Measurements from ENCODE around the gene BTNL8.
A peak's percentile ranks its signal among the peaks of the same experiment; 100 is the strongest.

BTNL8 gene

DNA sequence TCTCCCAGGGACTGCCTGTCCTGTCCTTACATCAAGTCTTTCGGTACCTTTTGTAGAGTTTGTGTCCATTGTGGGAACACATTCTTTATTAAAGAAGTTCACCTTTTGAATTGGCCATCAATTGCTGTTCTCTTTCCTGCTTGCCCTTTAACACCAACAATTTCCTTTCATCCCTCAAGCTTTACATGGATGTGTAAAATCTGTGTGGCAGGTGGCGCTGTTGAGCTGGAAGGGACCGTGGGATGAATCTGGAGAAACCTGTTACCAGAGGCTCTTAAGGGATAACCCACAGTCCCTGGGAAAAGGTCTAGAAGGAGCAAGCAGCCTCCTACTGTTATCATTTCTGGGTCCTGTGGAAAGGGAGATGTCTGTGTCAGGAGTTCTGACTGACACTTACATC, 30.0 kb upstream of the BTNL8 start:
- TF ChIP-seq, protein P1, sequence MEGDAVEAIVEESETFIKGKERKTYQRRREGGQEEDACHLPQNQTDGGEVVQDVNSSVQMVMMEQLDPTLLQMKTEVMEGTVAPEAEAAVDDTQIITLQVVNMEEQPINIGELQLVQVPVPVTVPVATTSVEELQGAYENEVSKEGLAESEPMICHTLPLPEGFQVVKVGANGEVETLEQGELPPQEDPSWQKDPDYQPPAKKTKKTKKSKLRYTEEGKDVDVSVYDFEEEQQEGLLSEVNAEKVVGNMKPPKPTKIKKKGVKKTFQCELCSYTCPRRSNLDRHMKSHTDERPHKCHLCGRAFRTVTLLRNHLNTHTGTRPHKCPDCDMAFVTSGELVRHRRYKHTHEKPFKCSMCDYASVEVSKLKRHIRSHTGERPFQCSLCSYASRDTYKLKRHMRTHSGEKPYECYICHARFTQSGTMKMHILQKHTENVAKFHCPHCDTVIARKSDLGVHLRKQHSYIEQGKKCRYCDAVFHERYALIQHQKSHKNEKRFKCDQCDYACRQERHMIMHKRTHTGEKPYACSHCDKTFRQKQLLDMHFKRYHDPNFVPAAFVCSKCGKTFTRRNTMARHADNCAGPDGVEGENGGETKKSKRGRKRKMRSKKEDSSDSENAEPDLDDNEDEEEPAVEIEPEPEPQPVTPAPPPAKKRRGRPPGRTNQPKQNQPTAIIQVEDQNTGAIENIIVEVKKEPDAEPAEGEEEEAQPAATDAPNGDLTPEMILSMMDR (IDR thresholded peaks at IDR 0.05; ENCODE audit: extremely low read depth, insufficient read depth, missing control alignments) = peak; percentile 83
- peak; percentile 59 for DNase-seq (ENCODE audit: low spot score)
- in situ Hi-C loops (cut with MboI; ENCODE audit: low pct_unique_long_range_greater_than_20kb, low sequenced_read_pairs, unreplicated experiment) = no loop called here

DNA sequence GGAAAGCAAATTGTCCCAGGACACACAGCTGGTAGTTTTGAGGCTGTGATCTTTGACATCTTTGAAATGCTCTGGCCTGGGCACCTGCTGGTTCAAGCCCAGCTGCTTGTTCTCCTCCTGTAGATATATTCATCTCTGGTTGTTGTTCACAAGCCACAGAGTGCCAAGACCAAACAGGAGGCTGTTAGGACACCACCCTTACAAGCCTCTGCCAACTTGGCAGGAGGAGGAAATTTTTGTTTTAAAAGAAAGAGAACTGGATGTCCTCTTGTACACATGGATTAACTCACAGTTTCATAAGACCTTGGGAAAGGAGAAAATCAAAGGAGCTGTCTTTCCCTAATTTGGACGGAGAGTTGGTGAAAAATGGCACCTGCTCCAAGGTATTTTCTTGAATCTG, 29.4 kb upstream of the BTNL8 start:
- no peak for DNase-seq (ENCODE audit: low spot score)
- in situ Hi-C loops (cut with MboI; ENCODE audit: low pct_unique_long_range_greater_than_20kb, low sequenced_read_pairs, unreplicated experiment) = no loop called here
- TF ChIP-seq, protein P1 (IDR thresholded peaks at IDR 0.05; ENCODE audit: extremely low read depth, insufficient read depth, missing control alignments) = no peak

DNA sequence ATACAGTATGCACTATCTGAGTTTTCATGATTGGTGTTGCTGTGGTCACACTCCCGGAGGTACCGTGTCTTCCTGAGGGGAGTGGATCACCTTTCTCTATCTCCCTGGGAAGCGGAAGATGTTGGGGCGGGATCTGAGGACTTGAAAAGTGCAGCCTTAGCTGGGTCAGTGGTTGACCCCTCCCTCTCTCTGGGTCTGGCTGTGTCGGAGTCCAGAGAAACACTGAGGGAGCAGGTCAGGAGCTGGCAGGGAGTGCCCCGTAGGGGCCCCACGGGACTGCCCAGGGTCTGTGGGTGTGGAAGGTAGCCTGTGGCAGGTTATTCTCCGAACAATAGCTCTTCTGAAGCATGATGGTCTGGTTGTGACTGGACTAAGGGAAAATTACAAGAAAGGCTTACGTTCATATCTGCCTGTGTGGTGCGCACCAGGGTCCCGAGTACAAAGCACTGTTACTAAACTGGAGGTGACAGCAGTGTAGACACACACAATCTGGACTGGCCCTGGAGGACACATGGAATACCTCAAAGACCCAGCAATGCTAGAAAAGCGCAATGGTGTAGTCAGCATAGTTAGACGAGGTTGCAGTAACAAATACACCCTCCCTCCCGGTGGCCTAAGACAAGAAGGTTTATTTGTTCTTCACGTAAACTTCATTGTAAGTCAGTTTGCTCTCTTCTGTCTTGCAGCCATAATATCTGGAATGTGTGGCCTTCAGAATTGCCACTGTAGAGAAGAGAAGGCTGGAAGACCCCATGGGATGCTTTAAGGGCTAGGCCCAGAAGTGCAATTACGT, 28.5 kb upstream of the BTNL8 start:
- no peak for DNase-seq (ENCODE audit: low spot score)
- in situ Hi-C loops (cut with MboI; ENCODE audit: low pct_unique_long_range_greater_than_20kb, low sequenced_read_pairs, unreplicated experiment) = no loop called here
- TF ChIP-seq, protein P1 (IDR thresholded peaks at IDR 0.05; ENCODE audit: extremely low read depth, insufficient read depth, missing control alignments) = no peak

DNA sequence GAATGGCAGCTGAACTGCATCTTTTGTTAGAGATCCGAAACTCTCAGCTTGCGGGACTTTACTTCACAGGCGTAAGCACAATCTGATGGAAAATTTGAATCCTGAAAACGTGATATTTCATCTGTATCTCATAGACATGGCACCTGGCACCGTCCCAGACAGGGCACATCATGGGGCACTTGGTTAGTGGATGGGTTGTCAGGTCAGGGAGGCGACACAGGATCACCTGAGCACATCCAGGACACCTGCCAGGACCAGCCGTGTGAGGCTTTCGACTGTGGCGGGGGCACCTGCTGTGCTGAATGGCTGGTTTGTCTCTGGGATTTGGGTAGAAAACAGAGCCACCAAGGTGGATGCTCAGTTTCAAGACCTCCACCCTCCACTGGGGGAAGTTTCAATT, 26.5 kb upstream of the BTNL8 start:
- no peak for DNase-seq (ENCODE audit: low spot score)
- TF ChIP-seq, protein P1 (IDR thresholded peaks at IDR 0.05; ENCODE audit: extremely low read depth, insufficient read depth, missing control alignments) = no peak
- in situ Hi-C loops (cut with MboI; ENCODE audit: low pct_unique_long_range_greater_than_20kb, low sequenced_read_pairs, unreplicated experiment) = no loop called here

DNA sequence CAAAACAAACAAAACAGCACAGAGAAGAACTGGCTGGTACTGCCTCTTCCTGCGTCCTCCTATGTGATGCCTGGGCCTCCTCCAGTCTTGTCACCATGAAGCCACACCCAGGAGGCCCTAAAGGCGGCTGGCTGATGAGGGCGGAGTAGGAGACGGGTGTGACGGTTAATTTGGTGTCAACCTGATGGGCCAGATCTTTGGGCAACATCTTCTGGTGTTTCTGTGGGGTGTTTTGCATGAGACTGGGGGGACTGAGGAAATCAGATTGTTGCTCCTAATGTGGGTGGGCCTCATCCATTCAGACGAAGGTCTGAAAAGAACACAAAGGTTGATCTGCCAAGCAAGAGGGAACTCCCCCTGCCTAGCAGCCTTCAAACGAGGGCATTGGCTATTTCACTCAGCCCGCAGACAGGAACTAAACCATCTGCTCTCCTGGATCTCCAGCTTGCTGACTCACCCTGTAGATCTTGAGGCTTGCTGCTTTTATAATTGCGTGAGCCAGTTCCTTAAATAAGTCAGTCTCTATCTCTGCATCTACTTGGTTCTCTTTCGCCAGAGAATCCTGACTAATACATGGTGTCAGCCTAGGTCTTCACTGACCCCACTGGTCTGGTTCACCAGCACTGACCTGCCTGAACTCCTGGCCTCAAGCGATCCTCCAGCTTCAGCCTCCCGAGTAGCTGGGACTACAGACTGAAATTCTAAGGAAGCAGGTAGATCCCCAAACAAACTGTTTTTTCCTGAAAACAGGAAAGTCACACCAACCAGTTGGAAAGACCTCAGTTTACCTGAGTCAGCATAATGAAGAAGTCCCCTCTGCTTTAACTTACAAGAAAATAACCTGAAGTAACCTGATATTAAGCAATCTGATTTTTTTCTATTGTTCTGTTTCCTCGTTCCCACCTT, 25.1 kb upstream of the BTNL8 start:
- TF ChIP-seq, protein P1 (IDR thresholded peaks at IDR 0.05; ENCODE audit: extremely low read depth, insufficient read depth, missing control alignments) = no peak
- no peak for DNase-seq (ENCODE audit: low spot score)
- in situ Hi-C loops (cut with MboI; ENCODE audit: low pct_unique_long_range_greater_than_20kb, low sequenced_read_pairs, unreplicated experiment) = no loop called here

DNA sequence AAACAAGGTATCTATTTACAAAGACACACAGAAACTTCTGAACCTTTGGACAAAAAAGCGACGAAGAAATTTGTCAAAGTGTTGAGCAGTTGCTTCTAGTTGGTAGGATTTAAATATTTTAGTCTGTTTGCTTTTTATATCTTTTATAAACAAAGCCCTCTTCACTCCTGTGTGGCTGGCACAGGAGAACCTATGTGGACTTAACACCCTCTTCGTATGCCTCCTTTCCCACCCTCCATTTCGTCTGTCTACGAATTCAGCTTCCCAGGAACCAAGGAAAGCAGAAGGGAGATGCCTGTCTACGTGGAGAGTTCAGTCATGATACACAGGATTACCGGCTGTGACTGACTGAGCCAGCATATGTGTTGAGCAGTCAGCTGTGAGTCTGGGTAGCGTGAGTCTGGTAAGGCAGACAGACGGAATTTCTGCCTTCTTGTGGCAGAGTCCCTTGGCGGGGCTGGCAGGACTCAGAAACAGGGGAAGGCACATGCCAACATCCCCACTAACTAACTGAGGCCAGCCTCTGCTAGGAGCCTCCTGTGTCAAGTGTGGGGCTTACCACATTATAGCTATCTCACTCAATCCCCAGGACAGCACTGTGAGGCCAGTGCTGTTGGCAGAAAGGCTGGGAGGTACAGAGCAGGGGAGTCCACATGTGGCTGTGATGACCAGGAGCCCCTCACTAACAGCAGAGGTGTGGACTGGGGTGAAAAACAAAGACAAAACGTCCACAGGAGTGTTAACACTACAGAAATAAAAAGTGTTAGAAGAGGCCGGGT, 24.0 kb upstream of the BTNL8 start:
- in situ Hi-C loops (cut with MboI; ENCODE audit: low pct_unique_long_range_greater_than_20kb, low sequenced_read_pairs, unreplicated experiment) = no loop called here
- TF ChIP-seq, protein P1 (IDR thresholded peaks at IDR 0.05; ENCODE audit: extremely low read depth, insufficient read depth, missing control alignments) = no peak
- no peak for DNase-seq (ENCODE audit: low spot score)
